Keratinocyte (primary cell): ENCODE measurements around the gene GALNT2. TPM values are rescaled to one million over a fixed set of nuclear protein-coding genes. Genes with fewer than 3 reads are reported as not detected.

ENCODE experiments used
- DNase-seq: peaks from one replicate; pipeline ENCODE4 v3.0.0-alpha.2; 2011; ENCODE audit warnings: low read depth, missing footprints, low spot score
- FAIRE-seq: peaks from 2 replicates; lab custom pipeline; 2011; peaks lifted over from hg19 to GRCh38; lab: Jason Lieb, UNC
- H2AFZ ChIP-seq: 2 replicates; pipeline ENCODE4 v1.6.0; 2012; ENCODE audit warnings: low read length, control low read depth, inconsistent platforms; ENCODE audit not compliant: control insufficient read depth
- H3K27ac ChIP-seq: 2 replicates; pipeline ENCODE4 v1.5.1; 2011; ENCODE audit warnings: low read length; ENCODE audit not compliant: control insufficient read depth, insufficient read depth
- H3K27me3 ChIP-seq: 3 replicates; pipeline ENCODE4 v1.6.0; 2011; ENCODE audit warnings: low read length; ENCODE audit not compliant: control insufficient read depth, insufficient read depth; ENCODE audit errors: extremely low read depth
- H3K36me3 ChIP-seq, 2 experiments: 2 replicates in 1 of 2; 3 replicates in 1 of 2; pipeline ENCODE4 v1.5.1; 2011; ENCODE audit warnings: low read length in 2 of 2, mild to moderate bottlenecking in 1 of 2; ENCODE audit not compliant: control insufficient read depth in 2 of 2, insufficient read depth in 2 of 2; ENCODE audit errors: extremely low read depth in 1 of 2
- H3K4me1 ChIP-seq: 3 replicates; pipeline ENCODE4 v1.5.1; 2011; ENCODE audit warnings: low read length; ENCODE audit not compliant: control insufficient read depth, insufficient read depth; ENCODE audit errors: extremely low read depth
- H3K4me2 ChIP-seq: 3 replicates; pipeline ENCODE4 v1.6.0; 2011; ENCODE audit warnings: low read depth, low read length; ENCODE audit not compliant: control insufficient read depth, insufficient read depth; ENCODE audit errors: extremely low read depth
- H3K4me3 ChIP-seq, 3 experiments: fragments of 200-600 bp in 1 of 3; sonication (generic) in 1 of 3; 2 replicates in 2 of 3; 3 replicates in 1 of 3; pipeline ENCODE4 v1.5.1; 2011 to 2016; ENCODE audit warnings: low read length in 3 of 3, mild to moderate bottlenecking in 3 of 3, control low read depth in 2 of 3, inconsistent platforms in 1 of 3, low read depth in 1 of 3, mixed read lengths in 1 of 3, mixed run types in 1 of 3, moderate library complexity in 1 of 3; ENCODE audit not compliant: control insufficient read depth in 2 of 3, insufficient read depth in 2 of 3; ENCODE audit errors: extremely low read depth in 1 of 3
- H3K79me2 ChIP-seq: 2 replicates; pipeline ENCODE4 v1.6.0; 2012; ENCODE audit warnings: low read length; ENCODE audit not compliant: control insufficient read depth, insufficient read depth
- H3K9ac ChIP-seq: 3 replicates; pipeline ENCODE4 v1.6.0; 2011; ENCODE audit warnings: low read length; ENCODE audit not compliant: control insufficient read depth, insufficient read depth; ENCODE audit errors: extremely low read depth
- H3K9me1 ChIP-seq: 3 replicates; pipeline ENCODE4 v1.6.0; 2011; ENCODE audit warnings: low read length; ENCODE audit not compliant: control insufficient read depth, insufficient read depth; ENCODE audit errors: extremely low read depth
- H3K9me3 ChIP-seq: 2 replicates; pipeline ENCODE4 v1.5.1; 2012; ENCODE audit warnings: low read depth, low read length; ENCODE audit not compliant: control insufficient read depth
- H4K20me1 ChIP-seq: 3 replicates; pipeline ENCODE4 v1.6.0; 2011; ENCODE audit warnings: low read length; ENCODE audit not compliant: control insufficient read depth, insufficient read depth; ENCODE audit errors: extremely low read depth
- CTCF ChIP-seq, 3 experiments: IDR thresholded peaks in 1 of 3; conservative IDR thresholded peaks in 1 of 3; optimal IDR thresholded peaks in 1 of 3; 2 replicates in 2 of 3; 3 replicates in 1 of 3; pipeline versions ENCODE3 to v1.5.1; 2011; ENCODE audit warnings: low read length in 3 of 3, mild to moderate bottlenecking in 3 of 3, moderate library complexity in 2 of 3, control low read depth in 1 of 3, inconsistent platforms in 1 of 3; ENCODE audit not compliant: insufficient read depth in 2 of 3; ENCODE audit errors: extremely low read depth in 1 of 3
- EZH2 ChIP-seq: IDR thresholded peaks from one replicate; pipeline ENCODE4 v1.6.1; 2012; ENCODE audit warnings: inconsistent platforms, mild to moderate bottlenecking, low read length, moderate library complexity
- dilution Hi-C: fragments of 300-500 bp; cut with MboI; formaldehyde crosslinking; loops from one replicate; pipeline ENCODE4 v1.7.0; 2020; ENCODE audit warnings: low sequenced_read_pairs; ENCODE audit not compliant: extremely low pct_ligation_motif_present
- polyA plus RNA-seq, 5 experiments: library from polyadenylated mRNA; depleted of rRNA in 3 of 5; stranded (reverse) in 3 of 5; stranded (forward) in 1 of 5; unstranded in 1 of 5; fragments of >200 nt; gene quantifications; 1 replicate in 1 of 5; 2 replicates in 3 of 5; 3 replicates in 1 of 5; pipeline versions ENCODE4 v1.2.1 to v1.2.3, GENCODE V29; 2011 to 2012; ENCODE audit warnings: missing spikeins in 2 of 5, low read depth in 1 of 5, low replicate concordance in 1 of 5

Gene GALNT2
- polyA plus RNA-seq, 1 donor (not counting 4 experiments of a cell fraction or from before 2014, with no cell fraction given): 61.7 TPM

GRCh38 chr1:230312676-230313075 is 245.6 kb downstream of the GALNT2 start:
- Histone ChIP-seq H4K20me1 (no peaks in the 10 kb centered on the region), H3K9ac (no peak overlapping the region), H3K36me3 (no peaks in the 10 kb centered on the region), H3K9me3 (no peaks in the 10 kb centered on the region), H3K4me3 (no peak overlapping the region), H3K27ac (no peak overlapping the region), H3K4me1 (no peaks in the 10 kb centered on the region), H3K27me3 (peaks cover 14% of the 10 kb centered on the region), H3K4me2 (no peak overlapping the region), H3K9me1 (no peaks in the 10 kb centered on the region), H3K79me2 (no peaks in the 10 kb centered on the region), H2AFZ (no peak overlapping the region)
- TF ChIP-seq CTCF (optimal IDR thresholded peaks at IDR 0.05 in 1 of 3, IDR thresholded peaks at IDR 0.05 in 1 of 3, conservative IDR thresholded peaks at IDR 0.05 in 1 of 3; ENCODE audit: extremely low read depth in 1 of 3, insufficient read depth in 2 of 3, low read length in 3 of 3) (no peak), EZH2 (no peak)
- dilution Hi-C loops: no loop called here
- no peak for FAIRE-seq
- DNase-seq: no peak

GRCh38 chr1:230313453-230314141 is 246.6 kb downstream of the GALNT2 start:
- DNase-seq: no peak
- TF ChIP-seq CTCF (optimal IDR thresholded peaks at IDR 0.05 in 1 of 3, IDR thresholded peaks at IDR 0.05 in 1 of 3, conservative IDR thresholded peaks at IDR 0.05 in 1 of 3; ENCODE audit: extremely low read depth in 1 of 3, insufficient read depth in 2 of 3, low read length in 3 of 3) (no peak), EZH2 (no peak)
- dilution Hi-C loops: no loop called here
- H3K36me3 ChIP-seq: no peaks in the 10 kb centered on the region
- H3K79me2 ChIP-seq: no peaks in the 10 kb centered on the region
- no peak overlapping the region for H3K4me2 ChIP-seq
- no peak overlapping the region for H2AFZ ChIP-seq
- H3K27ac ChIP-seq: no peak overlapping the region
- no peaks in the 10 kb centered on the region for H3K4me1 ChIP-seq
- FAIRE-seq: no peak
- H3K4me3 ChIP-seq: no peak overlapping the region
- H3K9me1 ChIP-seq: no peaks in the 10 kb centered on the region
- peaks cover 20% of the 10 kb centered on the region for H3K27me3 ChIP-seq
- H3K9me3 ChIP-seq: no peaks in the 10 kb centered on the region
- H3K9ac ChIP-seq: no peak overlapping the region
- H4K20me1 ChIP-seq: no peaks in the 10 kb centered on the region
